NCI-H1930 (cell line): ENCODE results near the gene CYP46A1.
"Not testable (repeated sequence)": the region's sequence is repeated elsewhere in the genome, so short reads cannot be mapped to it uniquely, and the experiment has no call there.

Source experiments
- DNase-seq, 2 experiments: peaks; one replicate each; lab custom pipeline; 2025; lab: John Stamatoyannopoulos, UW

The CYP46A1 gene

DNA sequence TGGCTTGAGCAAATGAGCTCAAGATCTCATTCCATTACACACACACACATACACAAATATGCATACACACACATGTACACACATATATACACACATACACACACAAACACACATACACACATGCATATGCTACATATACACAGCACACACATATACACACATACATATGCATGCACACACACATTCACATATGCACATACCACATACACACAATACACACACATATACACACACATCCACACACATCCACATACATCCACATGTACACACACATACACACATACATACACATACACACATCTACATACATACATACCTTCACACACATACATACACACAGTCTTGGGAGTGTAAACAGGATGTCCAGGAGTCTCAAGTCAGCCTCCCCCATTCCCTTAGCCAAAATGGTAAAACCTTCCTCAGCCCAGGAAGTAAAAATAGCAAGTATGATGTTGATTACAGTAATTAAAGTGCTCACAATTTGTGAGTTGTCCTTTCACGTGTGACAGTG lies 26.4 kb upstream of the CYP46A1 start:
- no peak for DNase-seq

DNA sequence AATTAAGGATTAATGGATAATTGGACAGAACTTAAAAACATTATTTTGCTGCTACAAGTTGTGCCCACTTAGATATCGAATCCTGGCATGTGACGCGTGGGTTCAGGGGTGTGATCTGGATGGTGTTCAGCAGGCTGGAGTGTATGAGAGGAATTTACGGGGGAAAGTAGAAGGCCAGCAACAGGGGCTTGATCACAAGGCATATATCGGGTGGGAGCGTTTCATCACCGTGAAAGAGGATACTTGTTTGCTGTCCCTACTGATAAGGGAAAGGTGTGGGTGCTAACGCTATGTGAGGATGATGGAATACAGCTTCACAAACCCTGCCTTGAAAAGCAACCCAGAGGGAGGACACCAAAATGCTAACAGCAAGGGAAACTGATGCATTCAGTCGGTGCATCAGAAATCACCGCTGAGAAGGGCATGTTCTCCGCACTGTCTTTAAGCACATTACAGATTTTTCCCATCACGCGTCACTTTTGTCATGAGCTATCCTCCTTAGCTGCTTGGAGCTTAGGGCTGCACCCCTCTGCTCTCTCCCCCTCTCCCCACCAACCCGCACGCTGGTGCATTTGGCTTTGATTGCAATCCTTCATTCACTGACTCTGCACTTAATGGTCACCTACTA lies 25.8 kb upstream of the CYP46A1 start:
- DNase-seq, result no peak

DNA sequence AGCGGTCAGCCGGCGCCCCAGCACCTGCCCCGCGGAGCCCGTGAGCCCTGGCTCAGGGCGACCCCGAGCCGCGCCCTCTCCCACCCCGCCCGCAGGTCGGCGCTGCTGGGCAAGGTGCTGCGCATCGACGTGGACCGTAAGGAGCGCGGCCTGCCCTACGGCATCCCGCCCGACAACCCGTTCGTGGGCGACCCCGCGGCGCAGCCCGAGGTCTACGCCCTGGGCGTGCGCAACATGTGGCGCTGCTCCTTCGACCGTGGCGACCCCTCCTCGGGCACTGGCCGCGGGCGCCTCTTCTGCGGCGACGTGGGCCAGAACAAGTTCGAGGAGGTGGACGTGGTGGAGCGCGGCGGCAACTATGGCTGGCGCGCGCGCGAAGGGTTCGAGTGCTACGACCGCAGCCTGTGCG lies 24.8 kb upstream of the CYP46A1 start:
- no peak for DNase-seq

DNA sequence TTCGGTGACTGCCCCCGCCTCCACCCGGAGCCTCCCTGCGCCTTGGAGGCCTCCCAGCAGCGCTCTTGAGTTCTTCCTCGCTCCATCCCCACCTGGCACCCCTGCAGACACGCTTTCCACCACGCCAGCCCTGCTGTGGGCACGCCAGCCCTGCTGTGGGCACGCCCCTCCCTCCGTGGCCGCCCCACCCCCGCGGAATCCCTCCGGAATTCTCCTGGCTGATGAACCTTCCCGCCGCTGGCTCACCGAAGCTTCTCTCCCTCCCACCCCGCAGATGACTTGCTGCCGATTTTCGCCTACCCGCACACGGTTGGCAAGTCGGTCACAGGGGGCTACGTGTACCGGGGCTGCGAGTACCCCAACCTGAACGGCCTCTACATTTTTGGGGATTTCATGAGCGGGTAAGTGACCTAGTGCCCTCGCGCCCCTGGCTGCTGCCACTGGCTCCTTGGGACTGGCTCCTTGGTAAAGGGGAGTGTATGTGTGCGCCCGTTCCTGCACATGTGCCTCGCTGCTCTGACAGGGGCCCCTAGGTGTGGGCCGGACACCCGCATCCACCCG lies 24.0 kb upstream of the CYP46A1 start:
- DNase-seq, result no peak

DNA sequence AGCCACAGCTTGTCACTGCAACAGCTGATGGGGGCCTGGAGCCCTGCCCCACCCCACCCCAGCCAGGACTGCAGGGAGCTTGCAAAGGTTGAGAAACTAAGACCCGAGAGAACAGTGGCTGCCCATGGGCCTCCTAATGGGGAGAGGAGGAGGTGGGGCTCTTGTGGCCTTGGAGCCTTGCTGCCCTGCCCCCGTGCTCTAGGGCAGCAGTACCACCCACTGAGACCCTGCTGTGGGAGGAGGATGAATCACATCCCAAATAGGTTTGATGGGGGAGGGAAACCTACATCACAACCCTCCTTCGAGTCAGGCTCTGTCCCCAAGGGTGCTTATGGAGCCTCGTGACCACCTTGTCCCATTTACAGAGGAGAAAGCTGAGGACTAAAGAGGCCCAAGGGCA lies 23.3 kb upstream of the CYP46A1 start:
- DNase-seq, result no peak

DNA sequence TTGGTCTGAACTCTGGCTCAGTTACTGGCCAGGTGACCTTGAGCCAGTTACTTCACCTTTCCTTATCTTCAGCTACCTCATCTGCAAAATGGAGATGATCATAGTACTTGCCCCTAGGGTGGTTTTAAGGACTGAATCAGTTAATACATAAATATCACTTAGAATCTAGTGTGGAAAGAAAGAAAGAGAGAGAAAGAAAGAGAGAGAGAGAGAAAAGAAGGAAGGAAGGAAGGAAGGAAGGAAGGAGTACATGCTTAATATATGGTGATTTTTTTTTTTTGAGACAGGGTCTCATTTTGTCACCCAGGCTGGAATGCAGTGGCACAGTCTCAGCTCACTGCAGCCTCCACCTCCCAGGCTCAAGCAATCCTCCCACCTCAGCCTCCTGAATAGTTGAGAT lies 22.9 kb upstream of the CYP46A1 start:
- not testable (repeated sequence) for DNase-seq

DNA sequence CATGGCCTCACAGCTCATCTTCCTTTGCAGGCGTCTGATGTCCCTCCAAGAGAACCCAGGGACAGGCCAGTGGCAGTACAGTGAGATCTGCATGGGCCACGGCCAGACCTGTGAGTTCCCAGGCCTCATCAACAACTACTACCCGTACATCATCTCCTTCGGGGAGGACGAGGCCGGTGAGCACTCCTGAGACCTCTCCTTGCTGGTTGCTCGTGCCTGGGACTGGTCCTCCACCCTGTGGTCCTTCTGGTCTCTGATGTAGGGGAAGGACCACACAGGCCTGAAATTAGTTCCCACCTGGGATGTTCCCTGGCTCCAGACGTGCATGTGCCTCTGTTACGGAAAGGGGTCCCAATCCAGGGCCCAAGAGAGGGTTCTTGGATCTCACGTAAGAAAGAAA lies 21.3 kb upstream of the CYP46A1 start:
- no peak for DNase-seq

GRCh38 chr14:99663386-99664057 lies 20.6 kb upstream of the CYP46A1 start:
- DNase-seq, result no peak

- no peak for DNase-seq
Observed at GRCh38 chr14:99664058-99664936, 19.8 kb upstream of the CYP46A1 start.

DNA sequence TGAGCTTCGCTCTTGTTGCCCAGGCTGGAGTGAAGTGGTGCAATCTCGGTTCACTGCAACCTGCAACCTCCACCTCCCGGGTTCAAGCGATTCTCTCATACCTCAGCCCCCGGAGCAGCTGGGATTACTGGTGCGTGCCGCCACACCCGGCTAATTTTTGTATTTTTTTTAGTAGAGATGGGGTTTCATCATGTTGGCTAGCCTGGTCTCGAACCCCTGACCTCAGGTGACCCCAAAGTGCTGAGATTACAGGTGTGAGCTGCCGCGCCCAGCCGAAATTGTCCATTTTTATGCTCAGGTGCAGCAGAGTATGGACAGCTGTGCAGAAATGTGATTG lies 19.2 kb upstream of the CYP46A1 start:
- DNase-seq, result no peak

GRCh38 chr14:99666533-99666932 lies 17.6 kb upstream of the CYP46A1 start:
- no peak for DNase-seq

- no peak for DNase-seq
Observed at GRCh38 chr14:99667045-99667444, 17.1 kb upstream of the CYP46A1 start.

- DNase-seq, result no peak
Observed at GRCh38 chr14:99667821-99668220, 16.3 kb upstream of the CYP46A1 start.

GRCh38 chr14:99668307-99669295 lies 15.5 kb upstream of the CYP46A1 start:
- DNase-seq, result no peak

- DNase-seq, result no peak
Observed at GRCh38 chr14:99670361-99671234, 13.5 kb upstream of the CYP46A1 start.

GRCh38 chr14:99671235-99672224 lies 12.6 kb upstream of the CYP46A1 start:
- no peak for DNase-seq

DNA sequence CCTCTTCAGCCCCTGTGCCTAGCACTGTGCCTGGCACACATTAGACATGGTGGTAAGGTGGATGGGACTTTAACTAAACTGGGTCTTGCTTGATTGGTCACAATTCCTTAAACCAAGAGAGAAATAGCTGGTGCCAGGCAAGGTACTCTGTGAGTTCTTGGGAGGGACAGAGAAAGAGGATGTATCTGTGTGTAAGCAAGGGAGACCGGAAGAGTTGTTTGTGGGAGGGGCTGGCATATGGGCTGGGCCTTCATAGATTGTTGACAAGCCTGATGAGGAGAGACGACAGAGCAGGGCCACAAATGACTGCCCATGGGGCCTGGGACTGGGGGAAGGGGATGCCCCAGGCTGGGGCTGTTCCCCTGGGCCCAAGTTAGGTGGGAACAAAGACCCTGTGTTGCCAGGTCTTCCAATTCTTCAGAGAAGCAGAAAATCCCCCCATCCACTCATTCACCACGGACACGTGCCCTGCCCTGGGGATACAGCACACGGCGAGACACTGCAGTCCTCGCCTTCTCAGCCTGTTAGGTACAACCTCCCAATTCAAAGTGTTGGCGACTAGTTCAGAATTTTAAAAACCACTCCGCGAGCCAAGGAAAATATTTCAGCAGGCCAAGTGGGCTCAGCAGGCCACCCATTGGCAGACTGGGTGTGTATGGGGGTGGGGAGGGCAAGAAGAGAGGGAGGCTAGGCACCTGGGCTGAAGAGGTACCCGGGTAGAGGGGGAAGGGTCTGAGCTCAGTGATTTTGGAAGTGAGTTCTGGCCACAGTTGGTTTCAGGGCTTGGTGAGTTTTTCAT lies 11.4 kb upstream of the CYP46A1 start:
- DNase-seq, result no peak
